MCF 10A (cell line): ENCODE data around the gene CEP290. TPM values are rescaled to one million over a fixed set of nuclear protein-coding genes. Genes with fewer than 3 reads are reported as not detected.

Experiments
- BruUV-seq: library from RNA; stranded (reverse); fragments of 400-500 nt; replicated peaks from 2 replicates; lab custom pipeline; 2021; lab: Mats Ljungman, UMichigan
- CTCF ChIA-PET: fragments of 300-600 bp; sonication (Branson Sonifier 250); formaldehyde crosslinking; extraction: SDS; loops from one replicate; lab custom pipeline; 2021; ENCODE audit warnings: antibody characterized with exemption, inconsistent platforms; lab: Yijun Ruan, JAX
- POLR2A ChIA-PET: fragments of 300-600, 350-650 bp; sonication (Branson Sonifier 250); formaldehyde crosslinking; extraction: SDS; loops from one replicate; lab custom pipeline; 2020; ENCODE audit warnings: antibody characterized with exemption, inconsistent platforms; lab: Yijun Ruan, JAX
- DNase-seq: peaks from one replicate; pipeline ENCODE4 v3.0.0-alpha.2; 2018; ENCODE audit not compliant: unreplicated experiment
- H3K27ac Mint-ChIP-seq: one replicate; pipeline ENCODE4 v1.8.0; 2022; ENCODE audit warnings: mild to moderate bottlenecking, low read depth, mixed read lengths; ENCODE audit not compliant: unreplicated experiment
- H3K27me3 Mint-ChIP-seq: one replicate; pipeline ENCODE4 v1.8.0; 2022; ENCODE audit warnings: mixed read lengths; ENCODE audit not compliant: insufficient read depth, unreplicated experiment
- H3K36me3 Mint-ChIP-seq: one replicate; pipeline ENCODE4 v1.8.0; 2022; ENCODE audit warnings: mild to moderate bottlenecking, moderate library complexity, mixed read lengths; ENCODE audit not compliant: insufficient read depth, unreplicated experiment
- H3K4me1 Mint-ChIP-seq: one replicate; pipeline ENCODE4 v1.8.0; 2022; ENCODE audit warnings: mixed read lengths; ENCODE audit not compliant: insufficient read depth, unreplicated experiment
- H3K4me3 Mint-ChIP-seq: one replicate; pipeline ENCODE4 v1.8.0; 2022; ENCODE audit warnings: mild to moderate bottlenecking, moderate library complexity, mixed read lengths; ENCODE audit not compliant: unreplicated experiment
- H3K9me3 Mint-ChIP-seq: one replicate; pipeline ENCODE4 v1.8.0; 2022; ENCODE audit warnings: mixed read lengths; ENCODE audit not compliant: unreplicated experiment
- intact Hi-C: fragments of 100-400 bp; cut with micrococcal nuclease; formaldehyde crosslinking; loops from 2 replicates; pipeline ENCODE4 v1.14.1; 2022
- total RNA-seq: library from RNA; stranded (reverse); gene quantifications from 2 replicates; pipeline ENCODE4 v1.2.3, GENCODE V29; 2022
- TF ChIP-seq, protein P1 (sequence below): fragments of 200-600 bp; IDR thresholded peaks from one replicate; pipeline ENCODE4 v1.8.0; 2022; ENCODE audit warnings: antibody characterized with exemption, mild to moderate bottlenecking; ENCODE audit not compliant: unreplicated experiment

CEP290 gene
- total RNA-seq, 1 experiment from 2014 or later: 22.3 TPM

DNA sequence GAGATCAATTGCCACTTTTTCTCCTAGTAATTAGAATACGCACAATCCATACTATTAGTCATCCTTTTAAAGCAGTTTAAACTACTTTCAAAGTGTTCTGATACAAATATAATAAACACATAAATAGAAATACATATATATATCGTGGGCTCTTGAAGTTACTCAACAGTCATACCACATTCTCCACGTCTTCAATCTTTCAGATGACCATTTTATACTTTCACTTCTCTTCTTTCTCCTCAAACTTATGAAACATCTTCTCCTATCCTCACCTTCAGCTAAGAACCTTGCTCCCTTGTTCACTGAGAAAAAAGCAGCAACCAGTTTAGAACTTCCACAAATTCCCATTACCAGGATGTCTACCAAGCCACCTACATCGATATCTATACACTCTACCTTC is 19.2 kb downstream of the CEP290 start:
- H3K9me3 Mint-ChIP-seq: no peaks in the 10 kb centered on the region
- DNase-seq: no peak
- CTCF ChIA-PET: no interaction called here
- no peaks in the 10 kb centered on the region for H3K27me3 Mint-ChIP-seq
- H3K4me1 Mint-ChIP-seq: no peaks in the 10 kb centered on the region
- POLR2A ChIA-PET: no interaction called here
- TF ChIP-seq, protein P1, sequence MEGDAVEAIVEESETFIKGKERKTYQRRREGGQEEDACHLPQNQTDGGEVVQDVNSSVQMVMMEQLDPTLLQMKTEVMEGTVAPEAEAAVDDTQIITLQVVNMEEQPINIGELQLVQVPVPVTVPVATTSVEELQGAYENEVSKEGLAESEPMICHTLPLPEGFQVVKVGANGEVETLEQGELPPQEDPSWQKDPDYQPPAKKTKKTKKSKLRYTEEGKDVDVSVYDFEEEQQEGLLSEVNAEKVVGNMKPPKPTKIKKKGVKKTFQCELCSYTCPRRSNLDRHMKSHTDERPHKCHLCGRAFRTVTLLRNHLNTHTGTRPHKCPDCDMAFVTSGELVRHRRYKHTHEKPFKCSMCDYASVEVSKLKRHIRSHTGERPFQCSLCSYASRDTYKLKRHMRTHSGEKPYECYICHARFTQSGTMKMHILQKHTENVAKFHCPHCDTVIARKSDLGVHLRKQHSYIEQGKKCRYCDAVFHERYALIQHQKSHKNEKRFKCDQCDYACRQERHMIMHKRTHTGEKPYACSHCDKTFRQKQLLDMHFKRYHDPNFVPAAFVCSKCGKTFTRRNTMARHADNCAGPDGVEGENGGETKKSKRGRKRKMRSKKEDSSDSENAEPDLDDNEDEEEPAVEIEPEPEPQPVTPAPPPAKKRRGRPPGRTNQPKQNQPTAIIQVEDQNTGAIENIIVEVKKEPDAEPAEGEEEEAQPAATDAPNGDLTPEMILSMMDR: no peak
- peaks cover 35% of the 10 kb centered on the region for H3K36me3 Mint-ChIP-seq
- intact Hi-C loops: no loop called here
- H3K4me3 Mint-ChIP-seq: no peak overlapping the region
- no TSS peak for BruUV-seq
- H3K27ac Mint-ChIP-seq: no peak overlapping the region

DNA sequence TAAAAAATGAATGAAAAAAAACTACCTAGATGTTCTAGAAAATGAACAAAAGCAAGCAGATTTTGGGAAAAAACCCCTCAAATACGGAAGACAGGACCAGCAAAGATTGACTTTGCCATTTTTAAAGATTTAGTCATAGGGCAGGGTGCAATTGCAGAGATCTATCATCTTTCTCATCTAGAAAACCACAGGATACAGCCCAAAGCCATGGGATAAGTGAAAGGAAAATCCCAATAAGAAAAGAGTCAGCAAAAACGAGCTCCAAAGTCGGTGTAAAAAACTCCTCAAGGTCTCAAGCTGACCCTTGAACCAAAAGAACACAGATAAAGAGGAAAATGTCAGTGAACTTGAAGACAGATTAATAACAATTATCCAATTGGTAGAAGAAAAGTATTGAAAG is 28.0 kb downstream of the CEP290 start:
- intact Hi-C loops: no loop called here
- Mint-ChIP-seq H3K4me3 (no peak overlapping the region), H3K4me1 (peaks cover 10% of the 10 kb centered on the region), H3K9me3 (no peaks in the 10 kb centered on the region), H3K27me3 (no peaks in the 10 kb centered on the region), H3K27ac (peak overlapping the region; percentile 61), H3K36me3 (peaks cover 78% of the 10 kb centered on the region)
- no TSS peak for BruUV-seq
- DNase-seq: no peak
- ChIA-PET POLR2A (no interaction called here), CTCF (no interaction called here)
- TF ChIP-seq, protein P1: no peak

DNA sequence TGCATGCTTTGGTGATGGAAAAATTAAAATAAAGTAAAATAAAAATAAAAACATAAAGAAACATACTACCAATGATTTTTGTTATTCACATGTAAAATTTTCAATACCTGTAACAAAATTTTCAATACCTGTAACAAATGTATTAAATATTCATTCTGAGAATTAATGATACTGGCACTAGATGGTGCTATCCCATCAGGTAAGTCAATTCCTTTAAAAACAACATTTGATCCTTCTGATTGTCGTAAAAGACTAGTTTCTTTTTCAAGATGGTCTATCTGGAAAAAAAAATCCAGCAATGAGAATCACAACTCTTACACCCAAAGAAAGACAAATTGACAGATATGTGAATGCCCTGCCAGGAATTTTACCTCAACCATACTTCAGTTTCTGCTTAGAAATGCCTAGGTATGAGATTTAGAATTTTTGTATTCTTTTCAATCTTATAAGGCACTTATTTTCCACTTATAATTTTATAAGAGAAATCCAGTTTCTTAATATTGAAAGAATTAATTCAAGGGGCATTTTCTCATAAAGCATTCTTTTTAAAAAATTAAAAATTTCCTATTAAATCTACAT is 30.7 kb downstream of the CEP290 start:
- peak overlapping the region; percentile 90 for H3K27ac Mint-ChIP-seq

DNA sequence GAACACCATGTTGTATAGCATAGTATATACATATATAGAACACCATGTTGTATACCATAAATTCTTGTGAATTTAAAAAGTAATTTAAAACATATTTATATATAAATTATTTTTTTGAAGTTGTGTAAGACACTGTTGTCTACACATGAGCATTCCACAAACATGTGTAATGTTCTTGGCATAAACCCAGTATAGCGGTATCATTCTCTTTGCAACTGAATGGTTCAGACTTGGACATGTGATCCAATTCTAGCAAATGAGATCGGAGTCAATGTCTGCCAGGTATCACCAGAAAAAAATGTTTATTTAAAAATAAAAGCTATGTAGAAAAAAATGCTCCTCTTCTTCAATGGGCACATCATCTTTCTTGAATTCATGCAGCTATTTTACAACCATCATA is 33.9 kb downstream of the CEP290 start:
- peaks cover 55% of the 10 kb centered on the region for H3K36me3 Mint-ChIP-seq
- DNase-seq: peak; percentile 41
- BruUV-seq: no TSS peak
- intact Hi-C loops: no loop called here
- H3K4me3 Mint-ChIP-seq: no peak overlapping the region
- H3K4me1 Mint-ChIP-seq: peaks cover 10% of the 10 kb centered on the region
- TF ChIP-seq, protein P1: no peak
- H3K9me3 Mint-ChIP-seq: no peaks in the 10 kb centered on the region
- no peak overlapping the region for H3K27ac Mint-ChIP-seq
- CTCF ChIA-PET: interaction anchor here (0.5 to 0.7 kb wide), 4 partner anchors 41 to 885 kb away, joined by 3 to 4 read pairs (median 3); no protein-coding TSS in a partner anchor
- no peaks in the 10 kb centered on the region for H3K27me3 Mint-ChIP-seq
- POLR2A ChIA-PET: interaction anchor here (1.0 to 2.2 kb wide), 2 partner anchors 10 to 34 kb away, joined by 4 to 5 read pairs; partner anchors contain the start of genes CEP290 and TMTC3

More for the DNA sequence above, 30.7 kb downstream of the CEP290 start:
- intact Hi-C loops: loop anchor here (1.0 kb wide), 1 partner anchor 882 kb away; no protein-coding TSS in a partner anchor
- peak; percentile 58 for DNase-seq
- CTCF ChIA-PET: interaction anchor here (0.7 to 1.5 kb wide), 7 partner anchors 10 to 1252 kb away, joined by 3 to 4 read pairs (median 3); no protein-coding TSS in a partner anchor
- BruUV-seq: no TSS peak
- Mint-ChIP-seq H3K27me3 (no peaks in the 10 kb centered on the region), H3K36me3 (peaks cover 70% of the 10 kb centered on the region), H3K4me3 (peak overlapping the region; percentile 64), H3K9me3 (no peaks in the 10 kb centered on the region), H3K4me1 (peaks cover 10% of the 10 kb centered on the region)
- TF ChIP-seq, protein P1: peak; percentile 29
- POLR2A ChIA-PET: no interaction called here
